Activated CD4-positive, alpha-beta T cell treated with anti-CD3 and anti-CD28 coated beads, Interleukin-2, amount 50 U/mL, for 48 hours (primary cell): ENCODE measurements around the gene NR2F1.

Experiments
- DNase-seq, 2 experiments: peaks; one replicate each; pipeline ENCODE4 v3.0.0-alpha.2; 2020

NR2F1 gene

GRCh38 chr5:93577854-93578812, 4.9 kb upstream of the NR2F1 start:
- DNase-seq = no peak

- no peak for DNase-seq
Measured at GRCh38 chr5:93578813-93579691, 4.0 kb upstream of the NR2F1 start.

- DNase-seq = no peak
Measured at GRCh38 chr5:93579692-93580062, 3.3 kb upstream of the NR2F1 start.

- DNase-seq = no peak
Measured at GRCh38 chr5:93580063-93580926, 2.7 kb upstream of the NR2F1 start.

DNA sequence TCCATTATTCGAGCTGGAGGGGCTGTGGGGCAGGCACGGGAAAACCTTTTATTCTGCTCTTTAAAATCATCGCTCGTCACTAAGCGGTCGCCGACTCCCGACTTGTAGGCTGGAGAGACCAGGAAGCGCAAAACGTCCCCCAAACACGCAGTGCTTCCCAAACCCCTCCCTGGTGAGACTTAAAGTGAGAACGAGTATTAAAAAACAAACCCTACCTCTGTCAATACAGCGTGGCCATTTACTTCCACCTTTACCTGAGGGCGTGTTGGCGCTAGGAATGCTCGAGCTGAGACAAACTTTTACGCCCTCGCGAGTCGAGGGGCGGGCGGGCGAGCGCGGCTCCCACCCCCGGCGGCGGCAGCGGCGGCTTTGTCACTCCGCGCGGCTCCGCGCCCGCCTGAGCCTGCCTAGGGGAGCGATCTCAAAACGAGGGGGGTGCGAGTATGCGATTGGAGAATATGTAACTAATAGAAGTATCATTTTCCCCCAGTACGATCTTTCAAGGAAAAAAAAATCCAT, 2.0 kb upstream of the NR2F1 start, which contains the start of gene NR2F1-AS1:
NR2F1-AS1 (minus strand) TSS at position 293 of the 519 bp plus-strand sequence.
- DNase-seq = no peak

DNA sequence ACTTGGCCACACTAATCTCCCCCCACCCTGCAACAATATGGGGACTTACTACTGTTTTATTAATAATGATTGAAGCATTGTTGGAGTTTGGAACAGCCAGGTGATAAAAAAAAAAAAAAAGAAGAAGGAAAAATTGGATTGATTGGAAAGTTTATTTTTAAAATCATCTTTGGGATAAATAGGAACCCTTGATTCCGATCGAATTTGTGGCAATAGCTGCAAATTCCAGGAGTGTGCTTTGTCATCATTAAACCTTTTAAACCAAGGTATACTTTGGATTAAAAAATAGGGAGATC, 907 bp upstream of the NR2F1 start:
- DNase-seq = no peak

DNA sequence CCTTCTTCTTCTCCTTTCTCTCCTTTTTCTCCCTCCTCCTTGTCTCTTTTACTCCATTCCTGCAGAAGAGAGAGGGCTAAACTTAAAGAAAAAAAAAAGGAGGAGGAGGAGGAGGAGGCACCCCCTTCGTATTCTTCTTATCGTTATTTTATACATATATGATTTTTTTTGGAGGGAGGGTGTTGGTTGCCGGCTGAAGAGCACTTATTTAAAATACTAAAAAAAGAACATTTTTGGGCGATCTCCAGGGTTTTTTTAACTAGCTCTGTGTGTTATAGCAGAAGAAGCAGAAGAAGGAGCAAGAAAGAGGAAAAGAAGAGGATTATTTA, 381 bp downstream of the NR2F1 start:
- DNase-seq = no peak

GRCh38 chr5:93583768-93584595, 960 bp downstream of the NR2F1 start:
- peak in 1 of 2 experiments; percentile 39 for DNase-seq

- no peak for DNase-seq
Measured at GRCh38 chr5:93584596-93585040, 1.6 kb downstream of the NR2F1 start.

- DNase-seq = no peak
Measured at GRCh38 chr5:93585041-93585766, 2.2 kb downstream of the NR2F1 start.

GRCh38 chr5:93585767-93586385, 2.9 kb downstream of the NR2F1 start:
- no peak for DNase-seq

DNA sequence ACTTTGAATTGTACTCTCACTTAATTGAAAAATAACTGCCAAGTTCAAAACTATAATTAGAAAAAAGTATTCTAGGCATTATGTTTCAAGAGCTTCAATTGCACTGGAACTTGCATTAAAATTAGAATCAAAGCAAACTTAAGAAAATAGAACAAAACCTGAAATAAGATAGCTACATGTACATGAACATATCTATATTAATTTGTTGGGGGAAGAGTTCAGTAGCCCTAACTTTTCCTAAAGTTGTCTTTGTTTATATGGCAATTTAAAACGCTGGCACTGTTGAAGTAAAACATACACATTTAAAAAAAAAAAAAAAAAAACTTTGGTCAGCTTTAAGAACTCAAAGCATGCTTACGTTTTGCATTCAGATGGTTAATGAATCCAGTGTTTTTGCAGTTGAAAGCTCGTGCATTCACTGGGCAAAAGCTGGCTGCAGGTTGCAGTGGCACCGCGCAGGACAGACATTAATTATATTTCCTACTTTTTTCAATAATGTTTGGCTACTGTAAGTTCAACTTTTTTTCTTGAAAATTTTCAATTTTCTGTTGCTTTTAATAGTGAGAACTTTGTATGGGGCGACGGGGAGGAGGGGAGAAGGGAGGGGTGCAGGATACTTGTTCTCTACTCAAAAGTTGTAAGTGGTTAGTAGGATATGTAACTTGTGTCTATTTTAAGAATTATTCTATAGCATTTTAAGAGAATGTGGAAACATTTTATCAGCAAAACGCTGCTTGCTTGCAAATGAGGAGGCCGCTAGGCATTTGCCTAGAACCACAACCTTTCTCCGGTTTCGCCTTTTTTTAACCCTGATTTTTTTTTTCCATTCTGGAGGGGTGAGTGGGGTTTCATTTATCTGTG, 3.9 kb downstream of the NR2F1 start:
- DNase-seq = no peak

- no peak for DNase-seq
Measured at GRCh38 chr5:93587597-93588351, 4.8 kb downstream of the NR2F1 start.

- no peak for DNase-seq
Measured at GRCh38 chr5:93588352-93589151, 5.5 kb downstream of the NR2F1 start.

GRCh38 chr5:93589152-93589828, 6.3 kb downstream of the NR2F1 start:
- no peak for DNase-seq

DNA sequence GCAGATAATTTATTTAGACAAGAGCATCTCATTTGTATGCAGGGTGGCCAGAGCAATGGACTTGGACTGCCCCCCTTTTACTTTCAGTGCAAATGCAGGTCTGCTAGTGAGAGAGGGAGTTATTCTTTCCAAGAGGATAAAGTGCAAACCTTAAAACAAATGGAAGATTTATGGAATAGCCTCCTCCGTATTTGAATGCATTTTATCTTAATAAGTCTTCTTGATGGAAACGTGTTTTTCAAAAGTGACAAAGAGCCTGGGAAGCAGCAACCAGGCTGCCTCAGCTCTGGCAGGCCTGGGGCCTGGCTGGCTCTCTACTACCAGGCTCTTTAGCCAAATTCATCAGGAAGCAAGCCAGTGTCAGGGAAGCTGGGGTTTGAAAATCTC, 6.8 kb downstream of the NR2F1 start:
- DNase-seq = no peak

DNA sequence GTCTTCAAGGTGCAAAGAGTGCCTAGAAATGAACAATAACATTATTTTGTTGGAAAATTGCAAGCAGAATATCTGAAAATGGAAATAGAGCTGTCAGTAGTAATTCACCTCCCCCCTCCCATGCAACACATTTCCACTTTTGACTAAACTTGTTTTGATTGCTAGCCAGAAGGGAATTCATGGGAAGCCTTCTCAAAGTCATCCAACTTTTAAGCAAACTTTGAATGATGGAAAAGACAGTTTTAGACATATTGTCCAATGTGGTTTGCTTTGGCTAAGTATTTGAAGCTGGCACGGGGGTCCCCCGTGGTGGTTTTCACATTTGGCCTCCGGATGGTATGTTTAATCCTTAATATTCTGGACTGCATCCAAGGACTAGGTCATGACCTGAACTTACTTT, 7.5 kb downstream of the NR2F1 start:
- DNase-seq = no peak
